Astrocyte of the hippocampus (primary cell): ENCODE results near the gene DCLK2.

ENCODE experiments used
- DNase-seq: peaks from one replicate; pipeline ENCODE4 v3.0.0; 2011; ENCODE audit warnings: low read depth, low spot score

Gene DCLK2

DNA sequence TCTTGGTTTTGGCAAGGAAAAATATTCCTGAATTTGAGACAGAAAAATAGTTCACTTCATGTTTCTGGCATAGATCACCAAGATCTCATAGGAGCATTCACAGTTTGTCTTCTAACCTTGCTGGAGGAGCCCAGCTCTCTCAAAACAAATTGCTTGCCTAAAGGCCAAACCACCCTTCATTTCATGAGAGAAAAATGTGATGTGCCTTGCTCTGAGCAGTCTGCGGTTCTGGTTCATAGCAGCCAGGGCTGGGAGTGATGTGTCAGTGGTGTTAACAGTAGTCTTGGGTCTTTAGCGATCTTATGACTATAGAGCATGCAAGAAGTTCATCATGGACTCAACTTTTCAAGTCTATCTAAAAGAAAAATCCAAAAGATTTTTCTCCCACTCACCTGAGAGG lies 183.3 kb downstream of the DCLK2 start:
- DNase-seq = peak; percentile 56

DNA sequence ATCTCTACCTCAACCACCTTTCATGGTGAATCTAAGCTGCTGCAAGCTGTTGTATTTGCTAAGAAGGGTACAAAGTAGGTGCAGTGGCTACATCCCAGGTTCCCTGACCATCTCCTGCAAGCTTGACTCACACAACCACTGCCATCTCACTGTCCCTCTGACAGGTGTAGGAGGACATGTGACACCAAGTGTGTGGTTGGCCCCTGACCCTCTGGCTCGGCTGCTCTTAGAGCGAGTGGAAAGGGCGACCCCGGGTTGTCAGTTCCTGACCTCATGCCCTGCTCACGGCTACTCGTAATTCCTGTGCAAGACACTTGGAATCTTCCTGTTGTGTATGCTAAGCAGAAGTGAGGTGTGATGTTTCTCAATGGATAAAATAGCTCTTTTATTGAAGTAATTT lies 184.4 kb downstream of the DCLK2 start:
- no peak for DNase-seq

DNA sequence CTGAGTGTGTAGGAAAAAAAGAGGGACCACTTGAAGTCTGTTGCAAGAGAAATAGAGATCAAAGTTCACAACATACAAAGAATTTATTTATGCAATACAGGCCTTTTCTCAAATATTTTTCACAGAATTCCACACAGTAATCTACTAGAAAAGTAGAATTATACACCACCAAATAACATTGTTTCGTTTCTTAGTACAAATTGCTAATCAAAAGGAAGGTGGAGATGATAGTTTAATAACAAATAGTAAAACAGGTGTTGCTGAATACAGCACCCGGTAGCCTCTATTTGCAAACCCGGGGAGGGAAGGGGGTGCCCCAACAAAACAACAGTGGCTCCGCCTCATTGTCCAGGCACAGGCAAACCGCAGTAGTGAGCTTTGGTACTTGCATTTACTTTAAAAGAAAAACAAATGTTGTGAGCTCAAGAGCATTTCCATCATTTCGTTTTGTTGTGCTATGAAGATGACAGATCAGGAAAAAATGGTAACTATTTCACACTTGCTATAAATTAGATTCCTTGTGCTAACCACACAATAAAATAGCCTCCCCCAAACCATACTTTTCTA lies 186.4 kb downstream of the DCLK2 start:
- peak; percentile 57 for DNase-seq

DNA sequence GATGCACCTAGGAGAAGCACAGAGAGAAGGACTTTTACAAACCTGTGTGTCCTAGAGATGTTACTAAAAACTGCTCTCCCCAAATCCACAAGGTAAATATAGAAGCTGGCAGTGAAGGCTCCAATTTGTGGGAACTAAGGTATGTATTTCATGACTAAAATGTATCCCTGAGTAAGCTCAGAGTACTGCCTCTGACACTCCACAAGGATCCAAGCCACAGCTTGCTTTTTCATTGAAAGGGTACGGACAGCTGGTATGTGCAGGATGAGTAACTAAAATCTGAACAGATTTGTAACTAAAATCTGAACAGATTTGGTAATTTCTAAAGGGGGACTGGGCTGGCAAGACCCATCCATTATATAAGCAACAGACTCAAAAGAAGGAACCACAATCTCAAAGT lies 187.6 kb downstream of the DCLK2 start:
- peak; percentile 50 for DNase-seq

DNA sequence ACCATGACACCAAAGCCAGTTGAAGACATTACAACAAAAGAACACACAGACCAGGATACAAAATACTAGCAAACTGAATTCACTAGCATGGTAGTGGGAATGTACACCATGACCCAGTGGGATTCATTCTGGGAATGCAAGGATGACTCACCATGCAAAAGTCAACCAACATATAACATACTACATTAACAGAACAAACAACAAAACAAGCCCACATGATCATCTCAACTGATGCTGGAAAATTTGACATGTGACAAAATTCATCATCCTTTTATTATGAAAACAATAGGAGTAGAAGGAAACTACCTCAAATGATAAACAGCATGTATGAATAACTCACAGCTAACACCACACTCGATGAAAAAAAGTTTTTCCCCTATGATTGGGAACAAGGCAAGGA lies 190.2 kb downstream of the DCLK2 start:
- no peak for DNase-seq

DNA sequence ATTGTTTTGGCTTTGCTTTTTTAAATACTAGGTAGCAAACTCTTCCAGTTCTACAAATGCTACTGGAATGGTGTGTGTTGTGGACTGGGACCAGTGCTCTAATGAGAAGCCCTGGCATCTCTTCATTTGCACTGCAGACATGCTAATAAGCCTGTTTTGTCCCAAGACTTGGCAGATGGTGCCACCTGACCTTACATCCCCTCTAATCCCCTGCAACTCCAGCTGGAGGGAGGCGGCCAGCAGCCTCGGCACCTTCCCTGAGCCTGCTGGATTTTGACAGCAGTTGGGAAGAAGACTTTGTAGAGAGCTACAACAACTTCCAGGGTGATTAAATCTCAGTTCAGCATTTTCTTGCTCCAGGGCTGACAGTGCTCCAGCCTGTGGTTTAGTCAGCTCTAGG lies 200.0 kb downstream of the DCLK2 start:
- peak; percentile 17 for DNase-seq

DNA sequence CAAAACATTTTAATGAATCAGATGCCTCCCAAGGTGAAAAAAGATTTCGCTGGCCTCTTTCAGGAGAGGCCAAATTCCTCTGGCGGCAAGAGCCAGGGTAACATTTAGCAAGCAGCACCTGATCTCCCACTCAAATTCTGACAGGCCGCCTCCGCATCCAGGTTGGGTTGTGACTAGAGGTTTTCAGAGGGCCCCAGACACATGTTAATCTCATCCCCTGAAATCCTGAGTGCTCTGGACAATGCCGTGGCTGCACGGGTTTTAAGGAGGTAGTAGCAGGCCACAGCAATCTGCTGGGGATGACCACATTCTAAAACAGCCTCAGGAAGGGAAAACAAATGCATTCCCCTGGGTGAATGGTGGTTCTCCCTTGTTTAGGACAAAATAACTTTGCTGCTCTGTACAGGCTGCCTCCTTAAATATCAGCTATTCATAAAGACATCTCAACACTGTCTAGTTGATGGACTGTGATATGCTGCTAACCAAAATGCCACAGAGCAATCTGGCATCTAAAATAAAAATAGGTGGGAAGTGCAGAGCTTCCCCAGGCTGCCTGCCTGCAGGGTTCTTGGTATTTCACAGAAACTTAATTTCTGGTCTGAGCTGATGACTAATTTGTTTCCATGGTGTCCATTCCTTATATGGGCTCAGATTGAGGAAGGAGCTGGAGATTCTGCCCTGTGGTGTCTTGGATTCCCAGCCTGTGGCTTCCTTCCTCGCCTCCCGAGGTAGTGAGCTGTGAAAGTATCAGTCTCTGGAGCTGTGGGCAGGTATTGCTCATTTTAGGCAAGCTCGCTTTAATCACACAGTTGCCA lies 202.0 kb downstream of the DCLK2 start:
- DNase-seq = peak; percentile 90

DNA sequence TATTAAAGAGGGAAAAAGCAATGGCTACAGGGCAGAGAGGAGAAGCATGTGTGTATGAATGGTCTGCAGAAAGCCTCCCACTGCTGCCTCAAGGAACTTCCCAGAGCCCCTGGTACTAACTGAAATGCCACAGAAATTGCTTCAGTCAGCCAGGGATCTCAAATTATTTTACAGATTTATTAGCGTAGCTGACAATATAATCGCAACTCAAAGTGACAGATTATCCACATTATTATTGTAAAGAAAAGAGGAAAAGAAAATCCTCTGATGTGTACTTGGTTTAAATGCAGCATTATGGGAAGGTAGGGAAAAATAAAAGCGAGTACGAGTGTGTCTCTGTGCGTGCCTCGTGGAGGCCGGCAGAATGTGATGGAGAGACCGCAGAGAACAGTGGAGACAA lies 202.7 kb downstream of the DCLK2 start:
- no peak for DNase-seq

DNA sequence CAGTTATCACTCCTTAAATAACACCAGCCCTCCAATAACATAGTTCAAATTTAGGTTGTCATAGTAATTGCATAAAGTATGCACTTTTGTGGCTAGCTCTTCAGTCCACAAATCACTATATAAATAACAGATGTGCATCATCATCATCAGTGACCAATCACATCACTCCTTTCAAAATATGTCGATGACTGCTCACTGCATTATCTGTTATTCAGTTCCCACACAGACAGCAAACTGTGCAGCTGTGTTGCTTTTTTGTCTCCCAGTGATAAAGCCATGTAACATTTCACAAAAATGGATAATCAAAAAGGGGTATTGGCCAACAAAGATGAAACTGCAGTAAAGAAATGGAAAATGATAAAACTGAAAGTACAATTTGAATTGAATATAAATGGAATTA lies 205.4 kb downstream of the DCLK2 start:
- DNase-seq = peak; percentile 80

DNA sequence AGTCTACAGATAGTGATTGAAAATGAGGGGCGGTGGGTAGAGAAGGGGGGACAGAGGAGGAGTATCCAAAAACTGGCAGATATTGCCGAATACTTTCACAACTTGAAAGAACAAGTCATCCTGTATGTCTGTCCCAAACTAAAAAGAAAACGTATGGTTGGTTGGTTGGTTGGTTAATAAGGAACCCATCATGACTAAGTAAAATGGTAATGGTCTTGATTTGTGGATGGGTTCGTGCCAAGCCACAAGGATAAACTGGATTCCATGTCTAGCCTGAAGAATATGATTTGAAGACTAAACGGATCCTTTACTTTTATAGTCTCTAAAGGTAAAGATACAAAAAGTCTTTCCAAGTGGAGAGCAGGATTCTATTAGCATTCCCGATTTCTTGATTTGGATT lies 208.4 kb downstream of the DCLK2 start:
- DNase-seq = no peak

DNA sequence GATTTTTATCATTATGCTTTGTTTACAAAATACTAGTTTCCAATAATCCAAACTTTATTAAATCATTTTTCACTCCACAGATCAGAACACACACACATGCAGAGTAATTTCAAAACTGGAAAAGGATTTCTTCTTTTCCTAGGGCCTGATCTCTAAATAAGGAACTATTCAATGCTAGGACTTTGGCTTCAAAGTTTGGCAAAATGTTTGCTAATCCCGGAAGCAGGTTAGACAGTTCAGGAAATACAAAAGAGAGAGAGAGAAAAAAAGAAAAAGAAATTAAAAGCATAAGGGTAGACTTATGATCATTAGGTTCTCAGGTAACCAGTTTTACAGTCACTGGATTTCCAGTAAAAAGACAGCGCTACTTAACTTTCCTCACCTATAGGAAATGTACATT lies 211.0 kb downstream of the DCLK2 start:
- no peak for DNase-seq

DNA sequence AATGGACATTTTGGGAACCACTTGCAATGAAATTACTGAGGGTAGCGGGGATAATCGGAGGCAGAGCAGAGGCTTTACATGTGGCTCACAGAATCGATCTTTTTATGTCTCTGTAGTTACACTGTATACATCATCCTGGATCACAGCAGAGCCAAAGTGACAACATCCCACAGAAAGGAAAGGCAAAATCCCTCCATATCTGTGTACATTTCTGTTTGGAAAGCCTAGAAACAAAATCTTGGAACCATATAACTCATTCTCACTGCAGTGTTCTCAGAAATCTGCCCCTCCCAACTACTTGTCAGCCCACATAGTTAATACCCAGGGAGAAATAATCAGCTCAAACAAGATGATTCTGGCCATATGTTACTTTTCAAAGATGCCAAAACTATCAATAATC lies 211.6 kb downstream of the DCLK2 start:
- DNase-seq = no peak

DNA sequence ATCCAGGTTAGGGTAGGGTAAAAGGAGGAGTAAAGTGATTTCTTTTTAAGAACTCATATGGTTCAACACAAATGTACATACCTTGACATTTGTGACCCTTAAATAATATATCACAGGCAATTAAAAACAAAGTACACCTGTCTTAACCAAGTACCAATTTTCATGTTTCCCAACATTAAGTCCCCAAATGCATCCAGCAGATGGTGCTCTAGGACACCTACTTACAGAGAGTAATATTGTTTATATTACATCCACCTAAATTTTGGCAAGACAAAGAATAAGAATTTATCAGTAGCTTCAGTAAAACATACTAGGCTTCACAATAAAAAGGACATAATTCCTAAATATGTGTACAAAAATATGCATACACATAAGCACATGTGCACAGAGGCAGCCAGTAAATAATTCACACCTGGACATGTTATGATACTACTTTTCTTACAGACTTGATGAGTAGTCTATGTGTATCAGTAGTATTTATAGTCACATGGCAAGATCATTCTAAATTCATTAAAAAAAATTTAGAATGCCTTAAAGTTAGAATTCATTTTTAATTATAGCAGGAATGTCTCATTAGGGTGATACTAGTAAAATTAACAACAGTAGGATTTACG lies 219.7 kb downstream of the DCLK2 start:
- DNase-seq = peak; percentile 71

DNA sequence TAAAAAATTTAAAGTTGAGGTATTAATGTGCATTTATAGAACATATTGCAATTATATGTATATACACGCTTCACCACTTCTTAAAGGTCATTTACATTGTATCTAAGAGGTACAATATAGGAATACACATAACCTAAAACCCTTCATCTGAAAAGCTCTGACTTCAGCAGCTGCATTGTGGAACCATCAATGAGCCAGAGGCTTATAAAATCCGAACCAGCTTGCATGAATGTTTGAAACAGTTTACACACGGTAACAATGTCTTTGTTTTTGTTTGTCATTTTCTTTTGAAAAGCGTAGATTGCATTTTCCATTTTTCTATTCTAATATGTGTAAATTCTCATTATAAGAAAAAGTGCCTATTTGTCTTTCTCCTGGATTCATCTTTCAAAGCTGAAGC lies 221.6 kb downstream of the DCLK2 start:
- no peak for DNase-seq

DNA sequence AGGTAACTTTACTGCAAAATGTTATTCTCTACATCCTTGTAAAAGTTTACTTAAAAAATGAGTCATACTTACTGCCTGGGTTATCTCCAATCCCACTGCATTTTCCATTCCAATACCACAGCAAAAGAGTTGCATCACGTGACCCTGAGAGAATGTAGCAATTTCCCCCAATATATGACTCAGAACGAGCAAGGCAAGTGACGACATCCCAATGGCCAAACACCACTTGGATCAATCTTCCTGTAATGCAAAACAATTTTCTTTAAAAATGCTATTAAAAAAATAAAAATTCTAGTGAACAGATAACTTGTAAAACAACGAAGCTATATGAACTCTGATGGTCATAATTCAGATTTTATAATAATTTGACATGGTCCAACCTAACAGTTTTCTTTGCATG lies 224.3 kb downstream of the DCLK2 start:
- DNase-seq = peak; percentile 95

DNA sequence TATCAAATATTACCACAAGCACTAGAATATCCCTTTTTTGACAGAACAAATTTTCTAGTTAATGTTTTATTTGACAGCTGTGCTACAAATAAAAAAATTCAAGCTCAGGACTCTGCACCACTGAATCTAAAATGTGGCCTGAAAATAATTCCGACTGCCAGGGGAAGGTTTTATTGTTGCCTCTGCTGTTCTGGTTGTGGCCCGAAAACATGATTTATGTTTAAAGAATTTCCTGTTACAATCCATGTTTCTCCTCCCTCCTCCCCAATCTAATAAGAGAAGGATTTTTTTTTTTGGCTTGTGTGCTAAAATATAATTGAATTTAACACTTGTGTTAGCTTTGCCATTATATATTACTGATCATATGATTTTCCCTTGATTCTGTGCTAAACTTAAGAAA lies 227.8 kb downstream of the DCLK2 start:
- peak; percentile 69 for DNase-seq

DNA sequence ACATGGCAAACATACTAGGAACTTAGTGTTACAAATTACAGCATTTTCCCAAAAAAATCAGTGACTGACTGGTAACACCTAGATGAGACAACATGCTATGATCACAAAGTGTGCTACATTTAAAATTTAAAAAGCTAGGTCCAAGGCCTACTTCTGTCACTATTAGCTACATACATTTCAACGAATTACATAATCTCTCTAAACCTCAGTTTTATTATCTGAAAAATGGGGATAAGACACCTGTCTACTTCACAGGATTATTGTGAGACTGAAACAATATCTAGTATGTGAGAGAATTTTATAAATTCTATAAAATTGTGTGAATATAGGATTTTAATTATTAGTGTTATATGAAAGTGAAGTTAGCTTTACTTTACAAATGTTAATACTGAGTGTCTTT lies 228.5 kb downstream of the DCLK2 start:
- no peak for DNase-seq
